Gastrocnemius medialis (tissue), 4 donors: ENCODE data around the gene GALK2. TPM values are rescaled to one million over a fixed set of nuclear protein-coding genes. Genes with fewer than 3 reads are reported as not detected.

Experiments used
- ATAC-seq, 2 donors: fragments of 150-250 bp; one replicate each; pipeline ENCODE4 v1.9.1; 2016
- DNase-seq, 2 donors: peaks; one replicate each; pipeline ENCODE4 v3.0.0-alpha.2; 2019
- H3K27ac ChIP-seq, 4 donors: fragments of 200-600 bp; sonication (generic); 1 replicate in 1 of 4; 2 replicates in 3 of 4; pipeline ENCODE4 v1.5.1; 2016 to 2018; ENCODE audit warnings: mild to moderate bottlenecking in 2 of 4, moderate library complexity in 1 of 4
- H3K27me3 ChIP-seq, 3 donors: fragments of 200-600 bp; sonication (generic) in 2 of 3; 1 replicate in 1 of 3; 2 replicates in 2 of 3; pipeline versions ENCODE4 v1.5.1 to v1.6.0; 2016 to 2019; ENCODE audit warnings: mild to moderate bottlenecking in 1 of 3, moderate library complexity in 1 of 3
- H3K36me3 ChIP-seq, 2 donors: fragments of 200-600 bp; sonication (generic) in 1 of 2; one replicate each; pipeline ENCODE4 v1.5.1; 2017 to 2018
- H3K4me1 ChIP-seq, 2 donors: fragments of 200-600 bp; sonication (generic) in 1 of 2; one replicate each; pipeline ENCODE4 v1.5.1; 2016 to 2017; ENCODE audit warnings: mild to moderate bottlenecking in 2 of 2
- H3K4me3 ChIP-seq, 4 donors: fragments of 200-600 bp; sonication (generic) in 3 of 4; 1 replicate in 1 of 4; 2 replicates in 3 of 4; pipeline ENCODE4 v1.5.1; 2016 to 2019; ENCODE audit warnings: mild to moderate bottlenecking in 2 of 4
- H3K9me3 ChIP-seq, 3 donors: fragments of 200-600 bp; sonication (generic) in 2 of 3; 1 replicate in 1 of 3; 2 replicates in 2 of 3; pipeline ENCODE4 v1.5.1; 2016 to 2019
- CTCF ChIP-seq, 5 experiments: fragments of 450-650 bp in 3 of 5; fragments of 200-600 bp in 2 of 5; sonication (generic) in 2 of 5; IDR thresholded peaks in 4 of 5; conservative IDR thresholded peaks in 1 of 5; 1 replicate in 4 of 5; 2 replicates in 1 of 5; pipeline ENCODE4 v1.5.1; 2016 to 2019; ENCODE audit warnings: antibody characterized with exemption in 5 of 5, mild to moderate bottlenecking in 3 of 5, moderate library complexity in 3 of 5
- POLR2A ChIP-seq, 2 donors: fragments of 450-650 bp; IDR thresholded peaks; one replicate each; pipeline ENCODE4 v1.6.1; 2017; ENCODE audit warnings: antibody characterized with exemption in 2 of 2, mild to moderate bottlenecking in 2 of 2, moderate library complexity in 2 of 2
- in situ Hi-C, 4 donors: fragments of 200-750 bp; cut with MboI; loops; one replicate each; pipeline versions ENCODE4 v1.15.0 to v1.8.0; 2017; ENCODE audit warnings: low sequenced_read_pairs in 4 of 4
- intact Hi-C: fragments of 100-400 bp; cut with DNase I; formaldehyde crosslinking; loops from one replicate; pipeline ENCODE4 v1.15.1; 2023; ENCODE audit warnings: low total_unique reads
- total RNA-seq, 4 donors: library from RNA; depleted of rRNA; stranded (reverse); fragments of >200 nt; gene quantifications; one replicate each; pipeline versions ENCODE4 v1.1.0 to v1.2.3, GENCODE V29; 2016

GALK2 gene
- total RNA-seq, 4 donors from 2014 or later: 19.1 to 29.5 (median 22.9) TPM

DNA sequence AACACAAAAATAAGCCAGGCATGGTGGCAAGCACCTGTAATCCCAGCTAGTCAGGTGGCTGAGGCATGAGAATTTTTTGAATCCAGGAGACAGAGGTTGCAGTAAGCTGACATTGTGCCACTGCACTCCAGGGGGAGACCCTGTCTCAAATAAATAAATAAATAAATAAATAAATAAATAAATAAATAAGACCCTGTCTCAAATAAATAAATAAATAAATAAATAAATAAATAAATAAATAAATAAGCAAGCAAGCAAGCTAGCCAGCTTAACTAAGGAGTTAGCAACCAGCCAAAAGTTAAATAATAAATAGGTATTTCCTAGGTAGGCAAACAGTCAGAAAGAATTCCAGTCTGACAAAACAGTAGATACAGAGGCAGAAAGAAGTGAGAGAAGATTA is 123.9 kb downstream of the GALK2 start:
- intact Hi-C loops: no loop called here
- no peak for TF ChIP-seq CTCF (IDR thresholded peaks at IDR 0.05 in 4 of 5, conservative IDR thresholded peaks at IDR 0.05 in 1 of 5)
- TF ChIP-seq POLR2A (IDR thresholded peaks at IDR 0.05): no peak
- H3K27me3 ChIP-seq: no peaks in the 10 kb centered on the region

DNA sequence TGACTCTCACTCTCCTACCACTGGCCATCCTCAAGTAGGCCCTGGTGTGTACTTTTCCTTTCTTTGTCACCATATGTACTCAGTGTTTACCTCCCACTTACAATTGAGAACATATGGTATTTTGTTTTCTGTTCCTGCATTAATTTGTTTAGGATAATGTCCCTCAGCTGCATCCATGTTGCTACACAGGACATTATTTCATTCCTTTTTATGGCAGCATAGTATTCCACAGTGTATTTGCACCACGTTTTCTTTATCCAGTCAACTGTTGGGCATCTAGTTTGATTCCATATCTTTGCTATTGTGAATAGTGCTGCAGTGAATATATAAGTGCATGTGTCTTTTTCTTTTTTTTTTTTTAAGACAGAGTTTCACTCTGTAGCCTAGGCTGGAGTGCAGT is 126.2 kb downstream of the GALK2 start:
- no peak overlapping the region for H3K27ac ChIP-seq
- DNase-seq (no peak), ATAC-seq (no peak)
- no peaks in the 10 kb centered on the region for H3K9me3 ChIP-seq
- no peaks in the 10 kb centered on the region for H3K27me3 ChIP-seq
- in situ Hi-C loops (loop anchor here in 1 of 4 donors (10.0 kb wide), 1 partner anchor 61 kb away; no protein-coding TSS in a partner anchor), intact Hi-C loops (no loop called here)
- no peaks in the 10 kb centered on the region for H3K4me1 ChIP-seq
- no peak overlapping the region for H3K4me3 ChIP-seq
- H3K36me3 ChIP-seq: no peaks in the 10 kb centered on the region
- TF ChIP-seq POLR2A (IDR thresholded peaks at IDR 0.05): no peak

More for the DNA sequence above, 123.9 kb downstream of the GALK2 start:
- Histone ChIP-seq H3K36me3 (no peaks in the 10 kb centered on the region), H3K27ac (no peak overlapping the region), H3K4me1 (peaks cover 6 to 7% of the 10 kb centered on the region in 2 donors), H3K9me3 (no peaks in the 10 kb centered on the region), H3K4me3 (no peak overlapping the region)
- in situ Hi-C loops: loop anchor here in 1 of 4 donors (10.0 kb wide), 1 partner anchor 59 kb away; no protein-coding TSS in a partner anchor
- ATAC-seq (no peak), DNase-seq (no peak)

- intact Hi-C loops: no loop called here
- in situ Hi-C loops: loop anchor here in 1 of 4 donors (10.0 kb wide), 1 partner anchor 63 kb away; no protein-coding TSS in a partner anchor
- H3K36me3 ChIP-seq: no peaks in the 10 kb centered on the region
Measured at GRCh38 chr15:49297584-49297983, 127.5 kb downstream of the GALK2 start.

GRCh38 chr15:49300856-49301255 is 130.8 kb downstream of the GALK2 start:
- in situ Hi-C loops: no loop called here
- ATAC-seq: no peak
- no peaks in the 10 kb centered on the region for H3K36me3 ChIP-seq

More at GRCh38 chr15:49297584-49297983, 127.5 kb downstream of the GALK2 start:
- Histone ChIP-seq H3K4me1 (no peaks in the 10 kb centered on the region), H3K4me3 (no peak overlapping the region), H3K27me3 (no peaks in the 10 kb centered on the region), H3K27ac (no peak overlapping the region), H3K9me3 (no peaks in the 10 kb centered on the region)
- ATAC-seq: no peak
- TF ChIP-seq CTCF (IDR thresholded peaks at IDR 0.05 in 4 of 5, conservative IDR thresholded peaks at IDR 0.05 in 1 of 5): no peak
- TF ChIP-seq POLR2A (IDR thresholded peaks at IDR 0.05): no peak
- no peak for DNase-seq

GRCh38 chr15:49301562-49301961 is 131.5 kb downstream of the GALK2 start:
- Histone ChIP-seq H3K27me3 (no peaks in the 10 kb centered on the region), H3K36me3 (no peaks in the 10 kb centered on the region), H3K9me3 (no peaks in the 10 kb centered on the region), H3K27ac (no peak overlapping the region), H3K4me1 (no peaks in the 10 kb centered on the region), H3K4me3 (no peak overlapping the region)
- DNase-seq (no peak), ATAC-seq (no peak)
- intact Hi-C loops: no loop called here
- in situ Hi-C loops: no loop called here
- no peak for TF ChIP-seq POLR2A (IDR thresholded peaks at IDR 0.05)
- no peak for TF ChIP-seq CTCF (IDR thresholded peaks at IDR 0.05 in 4 of 5, conservative IDR thresholded peaks at IDR 0.05 in 1 of 5)

More at GRCh38 chr15:49300856-49301255, 130.8 kb downstream of the GALK2 start:
- intact Hi-C loops: no loop called here
- DNase-seq: no peak
- H3K4me3 ChIP-seq: no peak overlapping the region
- H3K27ac ChIP-seq: no peak overlapping the region
- H3K4me1 ChIP-seq: no peaks in the 10 kb centered on the region
- TF ChIP-seq POLR2A (IDR thresholded peaks at IDR 0.05) (no peak), CTCF (IDR thresholded peaks at IDR 0.05 in 4 of 5, conservative IDR thresholded peaks at IDR 0.05 in 1 of 5) (no peak)
- H3K9me3 ChIP-seq: no peaks in the 10 kb centered on the region
- no peaks in the 10 kb centered on the region for H3K27me3 ChIP-seq
